Left renal cortex interstitium (tissue), 4 donors: Measurements from ENCODE around the gene PSD2. TPM values are rescaled to one million over a fixed set of nuclear protein-coding genes. Genes with fewer than 3 reads are reported as not detected.

Source experiments
- DNase-seq, 4 donors: peaks; one replicate each; pipeline ENCODE4 v3.0.0-alpha.2; 2013; ENCODE audit warnings: low read depth in 4 of 4, low spot score in 2 of 4, missing footprints in 1 of 4
- polyA plus RNA-seq, 4 donors: library from polyadenylated mRNA; unstranded; fragments of 120-200 nt; gene quantifications; one replicate each; pipeline ENCODE4 v1.2.1, GENCODE V29; 2013; ENCODE audit not compliant: insufficient read length in 4 of 4

PSD2 gene
- 1 to 10 TPM; 1.7 to 2.8 (median 2.0) TPM for polyA plus RNA-seq

DNA sequence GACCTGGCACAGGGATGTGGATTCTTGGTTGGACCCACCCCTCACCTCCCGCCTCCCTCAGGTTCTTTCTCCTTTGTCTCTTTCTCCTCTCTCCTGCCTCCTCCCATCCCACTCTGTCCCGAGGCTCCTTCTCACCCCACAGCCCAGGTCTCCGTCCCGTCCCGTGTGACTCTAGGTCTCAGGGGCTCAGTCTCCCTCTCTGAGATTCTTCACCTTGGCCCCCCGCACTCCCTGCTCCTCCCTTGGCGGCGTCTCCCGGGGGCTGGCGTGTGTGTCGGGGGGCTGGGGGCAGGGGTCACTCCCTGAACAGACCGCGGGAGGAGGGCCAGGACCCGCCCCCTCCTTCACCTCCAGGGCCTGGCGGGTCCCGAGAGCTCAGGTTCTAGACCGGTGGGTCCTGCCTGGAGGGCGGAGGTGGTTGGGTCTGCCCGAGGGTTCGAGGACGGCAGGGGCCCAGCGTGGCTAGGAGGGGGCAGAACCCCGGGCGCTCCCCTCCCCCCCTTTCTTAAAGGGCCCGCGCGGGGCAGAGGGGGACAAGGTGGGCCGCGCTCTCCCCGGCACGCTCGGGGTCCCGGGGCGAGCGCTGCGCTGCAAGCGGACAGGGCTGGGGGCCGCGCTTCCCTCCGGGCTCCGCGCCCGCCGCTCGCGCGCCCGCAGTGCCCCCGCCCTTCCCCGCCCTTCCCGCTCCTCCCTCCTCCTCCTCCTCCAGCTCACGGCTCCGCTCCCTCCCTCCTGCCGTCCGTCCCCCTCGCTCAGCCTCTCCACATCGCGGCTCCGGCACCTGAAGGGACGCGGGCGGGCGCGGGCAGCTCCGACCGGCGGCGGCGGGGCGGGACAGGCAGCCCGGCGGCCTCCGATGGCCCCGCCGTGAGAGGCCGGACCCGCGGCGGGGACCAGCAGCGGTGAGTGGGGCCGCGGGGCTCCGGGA, at the start of gene PSD2:
PSD2 (plus strand) TSS at position 735 of the 928 bp plus-strand sequence. CDS start 13,633 bp downstream, outside the sequence.
- no peak for DNase-seq

DNA sequence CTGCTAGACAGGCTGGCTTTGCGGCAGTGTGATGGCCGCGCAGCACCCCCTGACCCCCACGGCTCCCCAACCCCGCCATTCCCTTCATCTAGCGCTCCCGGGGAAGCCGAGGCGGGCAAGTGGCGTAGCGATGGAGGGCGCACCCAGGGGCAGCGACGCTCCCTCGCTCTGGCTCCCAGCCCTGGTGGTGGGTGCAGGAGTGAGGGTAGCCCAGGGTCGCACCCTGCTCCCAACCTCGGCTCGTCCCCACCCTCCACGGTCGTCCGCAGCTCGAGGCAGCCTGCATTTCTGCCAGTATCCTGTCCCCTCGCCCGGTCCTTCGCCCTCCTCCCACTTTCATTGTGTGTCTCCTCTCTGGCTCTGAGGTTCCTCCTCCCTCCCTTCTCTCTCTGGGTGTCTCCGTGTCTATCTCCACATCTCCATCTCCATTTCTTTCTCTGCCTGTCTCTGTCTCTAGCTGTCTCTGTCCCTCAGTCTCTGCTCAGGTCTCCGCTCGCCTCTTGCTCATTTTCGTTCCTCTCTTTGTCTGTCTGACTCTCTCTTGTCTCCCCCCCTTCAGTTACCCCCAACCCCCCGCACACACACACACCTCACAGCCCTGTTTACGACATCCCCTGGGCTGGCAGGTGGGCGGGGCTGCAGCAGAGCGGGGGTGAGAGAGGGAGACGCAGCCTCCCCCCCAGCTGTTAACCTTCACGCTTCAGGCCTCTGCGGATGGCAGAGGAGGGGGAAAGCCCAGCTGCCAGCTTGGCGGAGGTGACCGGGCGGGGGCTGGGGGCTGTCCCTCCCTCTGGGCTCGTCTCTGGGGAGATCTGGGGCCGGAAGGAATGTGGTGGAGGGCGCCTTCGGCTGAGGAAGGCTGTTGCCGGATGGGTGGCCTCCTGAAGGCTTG, 48.7 kb upstream of the PSD2 start:
- DNase-seq = no peak

DNA sequence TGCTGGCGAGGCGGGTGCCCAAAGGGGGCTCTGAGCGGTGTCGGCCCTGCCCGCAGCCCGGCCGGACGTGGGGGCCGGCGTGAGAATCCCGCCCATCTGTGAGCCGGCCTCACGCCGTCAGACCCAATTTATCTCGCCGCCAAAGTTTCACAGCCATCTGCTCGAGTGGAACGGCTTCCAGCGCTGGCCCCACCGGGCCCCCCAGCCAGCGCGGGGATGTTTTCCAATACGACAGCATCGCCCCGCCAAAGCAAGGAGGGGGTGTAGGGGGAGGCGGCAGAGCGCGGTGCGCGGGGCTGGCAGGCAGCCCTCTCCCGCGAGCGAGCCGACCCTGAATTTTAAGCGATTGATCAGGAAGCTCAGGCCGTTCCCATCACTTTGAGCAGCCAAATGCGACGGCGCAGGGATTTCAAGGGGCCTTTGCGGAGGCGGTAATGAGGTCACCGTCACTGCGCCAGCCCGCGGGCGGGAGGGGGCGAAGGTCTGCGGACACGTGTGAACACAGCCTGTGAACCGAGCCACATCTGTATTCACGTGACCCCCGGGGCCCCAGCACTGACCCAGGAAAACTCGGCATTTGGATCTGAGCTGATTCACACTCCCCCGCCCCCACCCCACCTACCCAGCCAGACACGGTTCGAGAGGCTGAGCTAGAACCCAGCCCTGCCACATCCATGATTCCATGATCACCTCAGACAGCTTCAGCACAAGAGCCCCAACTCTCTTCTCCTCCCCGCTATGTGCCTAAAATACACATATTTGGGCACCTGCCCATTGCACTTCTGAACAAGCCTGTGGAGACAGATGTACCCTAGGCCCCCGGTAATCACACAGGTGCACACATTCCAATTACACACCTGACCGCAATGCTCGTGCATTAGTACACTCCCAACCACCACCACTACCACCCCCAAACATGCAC, 47.8 kb upstream of the PSD2 start:
- DNase-seq = no peak

DNA sequence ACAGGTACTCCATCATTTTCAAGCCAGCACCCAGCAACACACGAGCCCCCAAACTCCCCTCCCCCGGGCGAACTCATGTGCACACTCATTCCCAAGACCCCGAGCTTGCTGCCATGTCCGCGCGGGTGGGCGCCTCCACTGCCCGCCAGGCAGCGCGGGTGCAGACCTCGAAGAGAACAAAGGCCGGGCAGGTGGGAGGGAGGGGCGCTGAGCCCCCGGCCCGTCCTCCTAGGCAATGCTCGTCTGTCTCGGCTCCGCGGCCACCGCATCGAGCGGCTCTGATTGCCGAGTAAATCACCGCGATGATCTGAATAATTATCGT, 47.1 kb upstream of the PSD2 start:
- no peak for DNase-seq

DNA sequence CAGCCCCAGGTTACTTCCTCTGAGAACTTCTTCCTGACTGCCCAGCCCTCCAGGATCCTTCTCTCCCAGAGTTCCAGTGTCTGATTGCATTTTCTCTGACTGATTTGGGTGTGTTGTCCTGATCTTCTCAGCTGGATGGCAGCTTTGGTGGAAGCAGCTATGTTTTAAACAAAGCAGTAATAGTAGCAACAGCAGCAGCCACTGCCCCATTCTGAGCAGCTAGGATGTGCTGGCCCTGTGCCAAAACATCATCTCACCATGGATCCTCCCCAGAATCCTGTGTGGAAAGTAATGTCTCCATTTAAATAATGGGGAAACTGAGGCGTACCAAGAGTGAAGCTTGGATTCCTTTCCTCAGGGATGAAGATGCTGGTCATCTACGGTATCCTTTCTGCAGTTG, 46.4 kb upstream of the PSD2 start:
- no peak for DNase-seq

DNA sequence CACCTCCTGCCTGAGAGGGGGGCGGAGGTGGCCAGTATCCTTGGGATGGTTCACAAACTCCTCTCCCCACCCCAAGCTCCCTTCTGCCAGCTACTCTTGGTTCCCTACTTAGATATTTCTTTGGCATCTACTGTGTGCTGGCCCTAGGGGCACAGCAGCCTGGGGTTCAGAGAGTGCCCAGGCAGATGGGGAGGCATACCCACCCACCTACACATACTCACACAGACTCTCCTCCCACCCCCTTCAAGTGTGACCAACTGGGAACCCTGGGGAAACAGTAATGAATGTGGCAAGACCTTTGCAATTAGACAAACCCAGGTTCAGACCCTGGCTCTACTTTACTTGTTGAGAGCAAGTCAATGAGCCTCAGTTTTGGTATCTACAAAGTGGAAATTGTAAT, 44.4 kb upstream of the PSD2 start:
- no peak for DNase-seq

DNA sequence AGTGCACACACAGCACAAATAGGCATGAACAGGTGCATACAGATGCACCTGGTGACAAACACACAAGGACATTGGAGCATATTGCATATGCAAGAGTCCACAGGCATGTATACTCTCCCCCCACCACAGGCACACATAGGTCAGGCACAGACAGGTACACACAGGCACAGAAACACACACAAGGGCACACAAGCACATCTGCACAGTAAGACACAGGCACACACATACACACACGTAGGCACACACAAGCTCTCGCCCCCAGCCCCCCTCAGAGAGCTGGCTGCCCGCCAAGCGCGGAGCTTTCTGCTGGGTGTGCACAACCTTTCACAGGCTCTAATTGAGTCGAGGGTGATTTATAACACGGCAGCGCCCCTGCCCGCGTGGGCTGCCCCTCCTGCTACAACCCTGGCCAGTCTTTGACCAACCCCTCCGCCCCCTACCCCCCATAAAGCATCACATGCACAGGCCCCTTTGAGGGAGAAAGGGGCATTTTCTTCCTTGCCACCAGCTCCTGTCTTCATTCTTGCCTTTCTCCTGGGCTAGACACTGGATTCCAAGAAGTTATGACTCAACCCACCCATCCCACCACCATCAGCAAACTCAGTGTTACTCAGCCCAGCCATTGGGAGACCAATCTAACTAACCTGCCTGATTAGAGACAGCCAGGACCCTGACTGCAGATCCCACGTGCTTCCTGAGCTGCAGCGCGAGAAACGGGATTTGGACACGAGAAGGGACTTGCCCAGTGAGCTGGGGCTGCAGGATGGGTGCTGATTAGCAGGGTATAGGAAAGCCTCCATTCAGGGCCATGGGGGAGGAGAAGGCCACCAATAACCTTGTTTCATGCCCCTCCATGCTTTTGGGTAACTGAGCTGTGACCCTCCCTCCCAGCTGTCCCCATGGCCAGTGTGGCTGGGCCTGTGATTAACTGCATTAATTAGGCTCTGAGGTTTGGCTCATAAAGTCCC, 42.8 kb upstream of the PSD2 start:
- DNase-seq = no peak

DNA sequence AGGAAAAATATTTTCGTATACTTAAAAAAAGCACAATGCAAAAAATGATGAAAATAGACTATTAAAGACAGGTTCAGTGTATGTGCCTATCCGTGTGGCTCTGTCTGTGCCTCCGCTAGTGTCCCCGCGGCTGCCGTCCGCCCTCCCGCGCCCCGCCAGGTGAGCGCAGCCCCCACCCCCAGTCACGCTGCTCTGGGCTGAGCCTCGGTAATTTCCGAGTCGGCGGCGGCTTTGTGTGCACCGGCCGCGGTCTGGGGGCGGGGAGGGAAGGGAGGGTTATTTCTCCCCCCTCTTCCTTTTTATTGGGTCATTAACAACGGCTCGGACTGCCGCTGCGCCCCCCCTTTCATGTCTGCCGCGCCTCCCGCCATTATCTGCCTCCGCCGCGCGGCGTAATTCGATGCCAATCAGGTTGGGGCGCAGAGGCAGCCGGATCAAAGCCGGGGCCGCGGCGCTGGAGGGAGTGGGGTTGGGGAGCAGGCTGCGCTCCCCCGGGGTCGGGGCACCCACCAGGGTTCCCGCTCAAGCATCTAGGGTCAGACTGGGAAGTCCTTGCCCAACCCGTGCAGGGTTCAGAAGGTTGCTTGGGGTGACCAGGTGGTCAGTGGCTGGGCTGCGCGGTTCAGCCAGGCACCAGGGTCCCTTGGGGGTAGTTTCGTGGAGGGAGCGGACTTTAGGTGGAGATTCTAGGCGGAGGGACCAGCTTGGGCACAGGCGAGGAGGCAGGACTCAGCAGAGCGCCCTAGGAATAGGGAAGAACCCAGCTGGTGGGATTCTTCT, 39.5 kb upstream of the PSD2 start:
- DNase-seq = no peak

DNA sequence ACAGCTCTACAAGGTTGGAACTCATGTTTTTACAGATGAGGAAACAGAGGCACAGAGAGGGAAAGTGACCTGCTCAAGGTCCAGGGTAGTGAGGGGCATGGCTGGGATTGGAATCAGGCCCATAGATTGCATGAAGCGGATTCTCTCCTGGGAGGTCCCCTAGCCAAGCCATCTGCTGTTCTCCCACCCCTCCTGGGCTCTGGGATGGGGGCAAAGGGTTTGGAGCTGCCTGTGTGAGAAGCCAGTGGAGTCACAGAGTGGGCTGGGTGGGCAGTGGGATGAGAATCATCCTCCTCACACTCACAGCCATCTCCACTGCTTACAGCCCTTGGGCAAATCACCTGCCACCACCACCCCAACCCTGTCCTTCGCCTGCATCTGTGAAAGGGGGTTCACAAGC, 38.6 kb upstream of the PSD2 start:
- no peak for DNase-seq

DNA sequence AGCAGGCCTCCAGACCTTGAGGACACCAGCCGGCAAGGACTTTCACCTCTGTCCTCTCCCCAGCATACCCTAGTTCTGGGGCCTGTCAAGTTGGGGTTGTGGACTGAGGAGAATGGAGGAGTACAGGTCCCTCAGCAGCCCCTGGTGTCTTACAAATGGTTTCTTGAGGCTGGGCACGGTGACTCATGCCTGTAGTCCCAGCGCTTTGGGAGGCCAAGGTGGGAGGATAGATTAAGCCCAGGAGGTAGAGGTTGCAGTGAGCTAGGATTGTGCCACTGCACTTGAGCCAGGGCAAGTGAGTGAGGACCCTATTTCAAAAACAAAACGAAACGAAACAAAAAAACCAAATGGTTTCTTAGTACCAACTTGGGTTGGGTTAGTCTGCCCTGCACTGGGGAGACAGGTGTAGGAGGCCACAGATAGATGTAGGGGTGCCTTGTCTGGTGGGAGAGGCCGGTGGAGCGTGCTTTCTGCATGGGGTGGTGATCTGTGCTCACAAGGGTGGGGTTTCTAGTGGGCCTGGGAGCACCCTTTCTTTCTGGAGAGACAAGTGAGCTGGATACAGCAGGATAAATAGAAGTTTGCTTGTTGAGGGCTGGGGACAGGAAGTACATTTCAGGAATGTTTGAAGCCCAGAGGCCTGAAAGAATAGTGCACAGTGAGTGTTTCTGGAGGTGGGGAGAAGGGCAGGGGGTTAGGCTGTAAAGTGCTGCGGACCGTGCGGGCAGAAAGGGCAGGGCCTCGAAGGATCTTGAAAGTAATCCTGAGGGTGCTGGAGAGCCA, 37.7 kb upstream of the PSD2 start:
- DNase-seq = no peak

DNA sequence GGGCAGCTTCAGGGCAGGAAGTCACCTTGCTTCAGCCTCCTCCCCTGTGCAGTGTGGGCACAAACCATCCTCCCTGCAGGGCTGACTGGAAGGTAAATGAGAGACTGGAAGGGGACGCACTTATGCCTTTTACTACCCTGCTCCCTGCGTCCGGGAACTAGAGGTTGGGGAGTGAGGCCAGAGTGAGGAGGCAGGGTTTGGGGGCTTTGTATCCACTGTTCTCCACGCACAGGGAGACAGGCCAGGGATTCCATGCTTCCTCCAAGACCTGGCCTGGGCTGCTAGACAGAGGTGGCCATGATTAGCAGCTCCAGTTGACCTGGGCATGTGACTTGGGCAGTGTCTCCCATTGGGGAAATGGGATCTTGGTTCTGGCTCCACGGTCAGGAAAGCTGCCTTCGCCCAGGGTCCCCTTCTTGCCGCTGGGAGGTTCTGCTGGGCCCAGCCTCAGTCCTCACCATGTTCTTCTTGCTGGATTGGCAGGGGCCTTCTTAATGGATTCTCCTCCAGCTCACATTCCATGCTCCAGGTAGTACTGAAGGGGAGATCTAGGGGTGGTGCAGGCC, 37.0 kb upstream of the PSD2 start:
- DNase-seq = no peak

DNA sequence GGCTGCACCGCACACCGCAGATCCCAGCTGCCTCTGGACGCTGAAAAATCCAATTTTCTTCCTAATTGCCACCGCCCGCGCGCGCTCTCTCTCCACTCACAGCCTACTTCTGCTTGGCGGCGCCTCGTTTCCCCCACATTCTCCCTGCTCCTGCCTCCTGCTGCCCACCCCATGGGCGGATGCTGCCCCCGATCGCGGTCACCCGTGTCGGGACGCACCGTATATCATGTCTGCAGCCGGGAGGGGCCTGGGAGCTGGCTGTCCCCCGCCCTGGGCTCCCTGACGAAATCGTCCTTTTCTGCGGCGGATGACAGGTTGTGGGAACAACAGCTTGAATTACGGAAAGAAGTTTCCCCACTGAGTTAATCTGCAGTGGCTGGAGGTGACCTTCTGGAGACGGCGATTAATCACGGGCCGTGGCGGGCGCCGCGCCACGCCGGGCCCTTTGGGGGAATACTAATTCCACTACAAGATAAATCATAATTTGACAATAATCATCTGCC, 36.3 kb upstream of the PSD2 start:
- no peak for DNase-seq

DNA sequence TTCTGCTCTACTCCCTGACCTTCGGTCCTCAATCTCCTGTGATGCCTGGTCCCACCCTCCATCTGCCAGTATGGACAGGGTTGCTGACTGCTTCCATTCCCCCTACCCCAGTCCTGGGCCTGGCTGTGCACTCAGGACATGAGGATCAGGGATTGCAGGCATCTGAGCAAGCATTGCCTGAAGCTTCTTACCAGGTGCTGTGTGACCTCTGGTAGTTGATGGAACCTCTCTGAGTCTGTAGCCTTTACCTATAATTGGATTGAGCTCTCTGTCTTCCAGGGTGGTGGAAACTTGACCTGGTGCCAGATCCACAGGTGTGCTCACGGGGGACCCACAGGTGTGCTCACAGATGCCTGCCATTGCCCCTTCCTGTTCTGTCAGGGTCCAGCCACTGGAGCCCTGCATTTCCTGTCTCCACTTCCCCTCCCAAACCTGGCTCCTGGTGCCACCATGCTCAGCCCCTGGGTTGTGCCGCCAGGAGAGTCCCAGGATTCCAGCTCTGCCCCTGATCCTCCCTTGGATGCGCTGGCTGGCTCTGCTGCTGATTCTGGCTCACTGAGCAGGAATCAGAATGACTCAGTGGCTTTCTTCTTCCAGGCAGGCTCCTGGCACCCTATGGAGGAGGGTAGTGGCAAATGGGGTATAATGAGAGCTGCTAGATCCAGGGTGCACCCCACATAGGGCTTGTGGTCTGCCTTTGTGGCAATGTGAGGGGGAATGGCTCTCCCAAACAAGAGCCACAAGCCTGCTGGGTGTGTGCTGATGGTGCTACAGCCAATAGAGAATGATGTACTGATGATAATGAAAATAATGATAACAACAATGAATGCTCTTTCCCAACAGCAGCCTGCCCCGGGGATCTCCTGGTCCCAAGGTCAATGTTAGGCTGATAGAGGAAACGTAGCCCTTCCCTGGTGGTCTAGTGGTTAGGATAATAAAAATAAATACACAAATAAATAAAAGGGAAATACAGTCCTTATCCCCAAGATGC, 35.2 kb upstream of the PSD2 start:
- DNase-seq = no peak

DNA sequence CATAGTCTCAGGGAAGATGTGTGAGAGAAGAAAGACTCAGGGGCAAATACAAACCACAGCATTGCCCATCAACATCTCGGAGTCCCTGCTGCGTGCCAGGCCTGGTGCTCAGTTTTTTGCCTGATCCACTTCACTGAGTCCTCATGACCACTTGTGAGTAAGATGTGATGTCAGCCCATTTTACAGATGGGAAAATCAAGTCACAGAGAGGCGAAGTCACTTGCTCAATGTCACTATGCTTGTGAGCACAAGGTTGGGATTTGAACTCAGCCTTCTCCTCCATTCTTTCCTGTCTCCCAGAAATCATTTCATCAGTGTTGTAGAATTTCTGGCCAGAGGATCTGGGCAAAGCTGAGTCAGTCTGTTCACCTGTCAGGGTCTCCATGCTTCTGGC, 34.6 kb upstream of the PSD2 start:
- no peak for DNase-seq

DNA sequence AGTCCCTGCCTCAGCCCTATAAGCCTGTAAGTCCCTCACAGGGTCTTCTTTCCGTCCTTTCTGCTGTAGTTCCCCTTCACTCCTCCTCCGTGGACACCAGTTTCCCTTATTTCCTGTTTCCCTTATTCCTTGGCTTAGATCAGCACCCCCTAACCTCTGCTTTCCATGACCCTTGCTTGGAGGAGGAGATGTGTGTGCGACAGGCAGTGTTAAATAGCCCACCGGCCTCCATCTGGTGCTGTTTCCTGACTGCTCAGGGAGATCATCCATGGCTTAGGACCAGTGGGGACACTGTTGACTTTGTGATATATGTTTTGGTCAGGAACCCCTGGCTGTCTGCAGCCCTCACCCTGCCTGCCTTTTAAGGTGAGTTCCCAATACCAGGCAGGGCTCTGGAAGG, 34.1 kb upstream of the PSD2 start:
- no peak for DNase-seq

DNA sequence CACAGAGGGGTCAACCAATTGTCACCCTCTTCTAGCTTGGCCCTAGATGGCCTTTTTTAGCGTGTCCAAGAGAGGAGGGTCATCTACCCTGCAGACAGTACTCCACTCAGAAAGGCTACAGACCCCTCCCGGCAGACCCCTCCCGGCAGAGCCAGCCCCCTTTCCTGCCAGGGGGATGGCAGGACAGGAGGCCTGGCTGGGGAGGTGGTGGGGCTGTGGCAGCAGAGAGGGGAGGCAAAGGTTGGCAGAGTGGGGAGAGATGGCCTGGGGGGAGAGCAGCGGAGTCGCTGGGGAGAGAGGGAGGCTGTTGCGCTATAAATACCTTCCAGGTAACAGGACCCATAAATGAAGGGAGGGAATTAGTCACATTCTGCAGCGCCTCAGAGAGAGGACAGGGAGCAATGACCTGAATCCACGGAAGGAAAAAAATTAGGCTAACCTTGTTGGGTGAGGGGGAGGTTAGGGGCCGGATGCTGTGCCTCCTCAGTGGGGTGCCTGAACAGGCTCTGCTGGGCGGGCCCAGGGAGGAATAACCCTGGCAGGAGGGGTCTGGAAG, 32.9 kb upstream of the PSD2 start:
- no peak for DNase-seq
